ENCODE data around the gene NUMA1. TPM values are rescaled to one million over a fixed set of nuclear protein-coding genes. Genes with fewer than 3 reads are reported as not detected.

The NUMA1 gene
- total and polyA plus RNA-seq, 2 experiments from 2014 or later: 119 to 417 TPM

DNA sequence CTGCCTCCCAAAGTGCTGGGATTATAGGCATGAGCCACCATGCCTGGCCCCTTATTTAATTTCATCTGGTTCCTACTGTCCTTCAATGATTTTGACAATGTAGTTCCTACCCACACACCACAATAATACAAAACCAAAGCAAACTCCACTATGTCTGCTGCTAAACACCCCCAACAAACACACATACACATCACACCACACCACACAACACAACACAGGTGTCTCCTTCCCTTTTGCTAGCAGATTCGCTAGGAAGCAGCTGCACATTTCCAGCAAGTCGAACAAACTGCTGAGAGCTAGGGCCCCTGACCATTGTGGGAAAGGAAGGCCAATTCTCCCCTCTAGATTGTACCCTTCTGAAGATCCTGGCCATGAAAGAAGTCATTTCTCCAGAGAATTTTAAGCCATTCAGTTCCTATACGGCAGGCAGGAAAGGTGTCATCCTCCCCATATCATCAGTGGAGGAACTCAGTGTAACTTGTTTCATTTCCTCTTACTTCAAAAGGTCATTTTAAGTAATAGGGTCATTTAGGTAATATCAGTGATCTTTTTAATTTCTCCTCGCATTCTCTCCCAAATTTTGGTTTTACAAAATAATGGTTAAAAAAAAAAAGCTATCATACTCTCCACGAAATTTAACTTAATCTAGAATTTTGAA lies 18.5 kb downstream of the NUMA1 start:
- no peak for DNase-seq (ENCODE audit: low read depth in 1 of 2, low spot score in 1 of 2)

GRCh38 chr11:72058416-72059034 lies 21.8 kb downstream of the NUMA1 start:
- no peaks in the 10 kb centered on the region for H3K9me3 ChIP-seq (ENCODE audit: low read depth)
- H3K27ac ChIP-seq: no peak overlapping the region
- no peaks in the 10 kb centered on the region for H3K27me3 ChIP-seq
- H3K4me1 ChIP-seq (ENCODE audit: low read depth): no peaks in the 10 kb centered on the region
- TF ChIP-seq, protein P1, sequence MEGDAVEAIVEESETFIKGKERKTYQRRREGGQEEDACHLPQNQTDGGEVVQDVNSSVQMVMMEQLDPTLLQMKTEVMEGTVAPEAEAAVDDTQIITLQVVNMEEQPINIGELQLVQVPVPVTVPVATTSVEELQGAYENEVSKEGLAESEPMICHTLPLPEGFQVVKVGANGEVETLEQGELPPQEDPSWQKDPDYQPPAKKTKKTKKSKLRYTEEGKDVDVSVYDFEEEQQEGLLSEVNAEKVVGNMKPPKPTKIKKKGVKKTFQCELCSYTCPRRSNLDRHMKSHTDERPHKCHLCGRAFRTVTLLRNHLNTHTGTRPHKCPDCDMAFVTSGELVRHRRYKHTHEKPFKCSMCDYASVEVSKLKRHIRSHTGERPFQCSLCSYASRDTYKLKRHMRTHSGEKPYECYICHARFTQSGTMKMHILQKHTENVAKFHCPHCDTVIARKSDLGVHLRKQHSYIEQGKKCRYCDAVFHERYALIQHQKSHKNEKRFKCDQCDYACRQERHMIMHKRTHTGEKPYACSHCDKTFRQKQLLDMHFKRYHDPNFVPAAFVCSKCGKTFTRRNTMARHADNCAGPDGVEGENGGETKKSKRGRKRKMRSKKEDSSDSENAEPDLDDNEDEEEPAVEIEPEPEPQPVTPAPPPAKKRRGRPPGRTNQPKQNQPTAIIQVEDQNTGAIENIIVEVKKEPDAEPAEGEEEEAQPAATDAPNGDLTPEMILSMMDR (IDR thresholded peaks at IDR 0.05; ENCODE audit: low read depth, low read length): no peak
- no peak for DNase-seq (ENCODE audit: low read depth in 1 of 2, low spot score in 1 of 2)
- H3K36me3 ChIP-seq: no peaks in the 10 kb centered on the region
- no peak overlapping the region for H3K4me3 ChIP-seq

More for the DNA sequence above, 18.5 kb downstream of the NUMA1 start:
- H3K27me3 ChIP-seq: no peaks in the 10 kb centered on the region
- H3K9me3 ChIP-seq (ENCODE audit: low read depth): no peaks in the 10 kb centered on the region
- H3K36me3 ChIP-seq: no peaks in the 10 kb centered on the region
- H3K4me1 ChIP-seq (ENCODE audit: low read depth): no peaks in the 10 kb centered on the region
- no peak overlapping the region for H3K4me3 ChIP-seq
- H3K27ac ChIP-seq: no peak overlapping the region
- TF ChIP-seq, protein P1 (IDR thresholded peaks at IDR 0.05; ENCODE audit: low read depth, low read length): no peak

- Histone ChIP-seq H3K4me1 (ENCODE audit: low read depth) (no peaks in the 10 kb centered on the region), H3K36me3 (no peaks in the 10 kb centered on the region), H3K9me3 (ENCODE audit: low read depth) (no peaks in the 10 kb centered on the region), H3K27me3 (no peaks in the 10 kb centered on the region), H3K4me3 (no peak overlapping the region), H3K27ac (peak overlapping the region; percentile 48)
- TF ChIP-seq, protein P1 (IDR thresholded peaks at IDR 0.05; ENCODE audit: low read depth, low read length): no peak
- DNase-seq (ENCODE audit: low read depth in 1 of 2, low spot score in 1 of 2): peak in 1 of 2 donors; percentile 19
Measured at GRCh38 chr11:72048766-72049460, 31.4 kb downstream of the NUMA1 start.

GRCh38 chr11:72045849-72046248 lies 34.5 kb downstream of the NUMA1 start:
- no peaks in the 10 kb centered on the region for H3K9me3 ChIP-seq (ENCODE audit: low read depth)
- H3K27ac ChIP-seq: no peak overlapping the region
- no peaks in the 10 kb centered on the region for H3K27me3 ChIP-seq
- H3K4me3 ChIP-seq: no peak overlapping the region
- no peaks in the 10 kb centered on the region for H3K36me3 ChIP-seq
- TF ChIP-seq, protein P1 (IDR thresholded peaks at IDR 0.05; ENCODE audit: low read depth, low read length): no peak
- peaks cover 6% of the 10 kb centered on the region for H3K4me1 ChIP-seq (ENCODE audit: low read depth)
- peak in 1 of 2 donors; percentile 56 for DNase-seq (ENCODE audit: low read depth in 1 of 2, low spot score in 1 of 2)

DNA sequence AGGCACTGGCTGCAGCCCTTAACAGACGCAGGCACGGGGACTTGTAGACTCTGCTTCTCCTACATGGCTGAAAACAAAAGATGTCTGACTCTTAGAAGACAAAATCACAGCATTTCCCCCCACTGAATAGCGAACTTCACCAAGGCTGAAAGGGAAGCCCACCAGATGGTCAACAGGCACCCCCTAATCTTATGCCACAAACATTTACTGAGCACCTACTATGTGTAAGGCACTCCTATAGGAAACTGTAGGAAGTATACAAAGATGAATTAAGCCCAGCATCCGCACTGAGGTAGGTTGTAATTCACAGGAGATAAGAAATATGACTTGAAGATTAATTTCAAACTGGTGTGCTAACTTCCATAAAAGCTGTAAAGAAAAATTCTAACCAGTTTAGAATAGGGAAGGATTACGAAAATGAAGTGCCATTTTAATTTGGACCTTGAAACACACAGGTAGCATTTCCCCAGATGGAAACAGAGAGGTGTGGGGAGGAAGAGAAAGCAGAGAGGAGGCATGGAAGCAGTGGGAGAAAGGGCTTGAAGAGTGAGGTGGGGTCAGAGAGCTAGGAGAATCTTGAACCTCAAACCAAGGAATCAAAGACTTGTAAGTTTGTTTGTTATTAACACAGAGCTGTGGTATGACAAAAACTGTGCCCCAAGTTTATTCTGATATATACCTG lies 38.1 kb downstream of the NUMA1 start:
- no peaks in the 10 kb centered on the region for H3K36me3 ChIP-seq
- H3K4me1 ChIP-seq (ENCODE audit: low read depth): peaks cover 29% of the 10 kb centered on the region
- no peak for DNase-seq (ENCODE audit: low read depth in 1 of 2, low spot score in 1 of 2)
- no peaks in the 10 kb centered on the region for H3K27me3 ChIP-seq
- H3K9me3 ChIP-seq (ENCODE audit: low read depth): no peaks in the 10 kb centered on the region
- TF ChIP-seq, protein P1 (IDR thresholded peaks at IDR 0.05; ENCODE audit: low read depth, low read length): no peak
- H3K27ac ChIP-seq: peak overlapping the region; percentile 98
- H3K4me3 ChIP-seq: peak overlapping the region; percentile 65
